IMR-90 (cell line): ENCODE measurements around the gene TCFL5.

Experiments
- CHD1 ChIP-seq: IDR thresholded peaks from 2 replicates; pipeline ENCODE4 v1.6.1; 2012; ENCODE audit warnings: low read depth, low read length, improper control_type of control experiment
- CTCF ChIP-seq: conservative IDR thresholded peaks from 2 replicates; pipeline ENCODE4 v1.5.1; 2012; ENCODE audit warnings: mild to moderate bottlenecking, low read depth, low read length, improper control_type of control experiment
- FOS ChIP-seq: fragments of 150-350 bp; IDR thresholded peaks from 2 replicates; pipeline ENCODE4 v1.6.1; 2016; ENCODE audit warnings: low read depth, low read length
- MAFK ChIP-seq: IDR thresholded peaks from 2 replicates; pipeline ENCODE4 v1.6.1; 2012; ENCODE audit warnings: low read depth, low read length, improper control_type of control experiment
- POLR2A ChIP-seq: IDR thresholded peaks from 2 replicates; pipeline ENCODE4 v1.6.1; 2012; ENCODE audit warnings: mild to moderate bottlenecking, low read depth, low read length
- RFX5 ChIP-seq: IDR thresholded peaks from 2 replicates; pipeline ENCODE4 v1.8.0; 2012; ENCODE audit warnings: low read depth, mild to moderate bottlenecking, low read length, moderate library complexity
- SMC3 ChIP-seq: fragments of 150-350 bp; IDR thresholded peaks from 2 replicates; pipeline ENCODE4 v1.6.1; 2016; ENCODE audit warnings: low read depth, mild to moderate bottlenecking, antibody characterized with exemption, low read length, moderate library complexity
- USF2 ChIP-seq: fragments of 150-350 bp; IDR thresholded peaks from 2 replicates; pipeline ENCODE4 v1.6.1; 2017; ENCODE audit warnings: mild to moderate bottlenecking, antibody characterized with exemption, low read length, low read depth

GRCh38 chr20:62899633-62900051, 38.0 kb upstream of the TCFL5 start:
- TF ChIP-seq POLR2A (no peak), CTCF (no peak), SMC3 (no peak), MAFK (no peak), FOS (no peak), CHD1 (no peak), RFX5 (no peak), USF2 (no peak)
